Kidney (tissue), 14 donors: ENCODE measurements around the gene CHPF2. TPM values are rescaled to one million over a fixed set of nuclear protein-coding genes. Genes with fewer than 3 reads are reported as not detected.

Source experiments
- DNase-seq, 5 donors: peaks; one replicate each; pipeline ENCODE4 v3.0.0-alpha.2; 2013 to 2020
- FAIRE-seq: peaks from 2 replicates; lab custom pipeline; 2012; peaks lifted over from hg19 to GRCh38; lab: Jason Lieb, UNC
- H3K27ac ChIP-seq, 2 donors: one replicate each; pipeline ENCODE4 v1.7.0; 2013; ENCODE audit warnings: low read depth in 2 of 2, low read length in 2 of 2, inconsistent platforms in 1 of 2
- H3K27me3 ChIP-seq: one replicate; pipeline ENCODE4 v1.7.1; 2013; ENCODE audit warnings: low read length, inconsistent platforms; ENCODE audit not compliant: control insufficient read depth, insufficient read depth
- H3K36me3 ChIP-seq, 3 donors: one replicate each; pipeline versions ENCODE4 v1.7.0 to v1.7.1; 2013; ENCODE audit warnings: low read length in 3 of 3, control low read depth in 1 of 3, inconsistent platforms in 1 of 3; ENCODE audit not compliant: insufficient read depth in 3 of 3, control insufficient read depth in 2 of 3
- H3K4me1 ChIP-seq, 3 donors: one replicate each; pipeline versions ENCODE4 v1.7.0 to v1.7.1; 2013; ENCODE audit warnings: low read length in 3 of 3, inconsistent platforms in 1 of 3, low read depth in 1 of 3; ENCODE audit not compliant: control insufficient read depth in 2 of 3, insufficient read depth in 2 of 3
- H3K4me3 ChIP-seq, 3 donors: one replicate each; pipeline versions ENCODE4 v1.7.0 to v1.8.1; 2013; ENCODE audit warnings: low read length in 3 of 3, control low read depth in 1 of 3, inconsistent platforms in 1 of 3
- H3K9ac ChIP-seq, 3 donors: one replicate each; pipeline versions ENCODE4 v1.7.0 to v1.7.1; 2013; ENCODE audit warnings: low read length in 3 of 3, control low read depth in 1 of 3, inconsistent platforms in 1 of 3
- H3K9me3 ChIP-seq, 3 donors: one replicate each; pipeline versions ENCODE4 v1.7.0 to v1.7.1; 2013; ENCODE audit warnings: low read length in 3 of 3, control low read depth in 1 of 3, inconsistent platforms in 1 of 3; ENCODE audit not compliant: control insufficient read depth in 2 of 3, insufficient read depth in 1 of 3
- CTCF ChIP-seq: IDR thresholded peaks from 3 replicates; pipeline ENCODE4 v1.5.1; 2012; ENCODE audit warnings: mild to moderate bottlenecking, moderate library complexity, borderline replicate concordance; ENCODE audit not compliant: insufficient read depth; ENCODE audit errors: extremely low read depth
- intact Hi-C: fragments of 100-400 bp; cut with DNase I; formaldehyde crosslinking; loops from one replicate; pipeline ENCODE4 v1.11.1; 2022
- polyA plus RNA-seq: library from polyadenylated mRNA; stranded (reverse); fragments of 350-450 nt; fragmentation: Illumina TruSeq; extraction: RNeasy Lipid Tissue Mini Kit (QIAGEN cat#74804); gene quantifications from one replicate; pipeline ENCODE4 v1.2.3, GENCODE V29; 2014; ENCODE audit warnings: low read depth, low replicate concordance; ENCODE audit not compliant: insufficient read depth
- total RNA-seq: library from RNA; stranded (reverse); fragmentation: NEBNext Ultra II Directional; extraction: Animal tissue kit (Norgen Biotek cat#: 25700); gene quantifications from one replicate; pipeline ENCODE4 v1.2.1, GENCODE V29; 2021
- donor health status: control.
- donor health status: control.
- donor health status: control.
- donor health status: control.
- donor health status: control.
- donor health status: DM: yes; HTN: yes; CAD: no.
- donor health status: Normal renal cell carcinoma (clear cell type).

CHPF2 gene
- total and polyA plus RNA-seq, 2 donors from 2014 or later = 15.6 to 45.2 TPM

- intact Hi-C loops = no loop called here
- peaks cover 10 to 58% (median 53%) of the 10 kb centered on the region in 3 donors for H3K36me3 ChIP-seq
- DNase-seq = no peak
Measured at GRCh38 chr7:151218170-151218569, 14.1 kb upstream of the CHPF2 start.

GRCh38 chr7:151223728-151224127 lies 8.6 kb upstream of the CHPF2 start:
- no peak overlapping the region for H3K27ac ChIP-seq
- DNase-seq (no peak), FAIRE-seq (no peak)
- H3K9me3 ChIP-seq = no peaks in the 10 kb centered on the region
- intact Hi-C loops = no loop called here
- no peak overlapping the region for H3K4me3 ChIP-seq
- peaks cover 6 to 41% (median 40%) of the 10 kb centered on the region in 3 donors for H3K36me3 ChIP-seq
- H3K27me3 ChIP-seq = no peaks in the 10 kb centered on the region
- H3K9ac ChIP-seq = no peak overlapping the region
- H3K4me1 ChIP-seq = peaks cover 2 to 13% (median 7%) of the 10 kb centered on the region in 3 donors
- no peak for TF ChIP-seq CTCF

More at GRCh38 chr7:151218170-151218569, 14.1 kb upstream of the CHPF2 start:
- no peak for FAIRE-seq
- Histone ChIP-seq H3K27me3 (no peaks in the 10 kb centered on the region), H3K4me3 (no peak overlapping the region), H3K27ac (no peak overlapping the region), H3K9ac (no peak overlapping the region), H3K4me1 (no peaks in the 10 kb centered on the region), H3K9me3 (no peaks in the 10 kb centered on the region)
- TF ChIP-seq CTCF = no peak

GRCh38 chr7:151225948-151226510 lies 6.3 kb upstream of the CHPF2 start:
- H3K4me3 ChIP-seq = peak overlapping the region; percentile 82 to 93 (median 89)
- peak overlapping the region; percentile 53 to 72 (median 69) for H3K9ac ChIP-seq
- H3K27ac ChIP-seq = no peak overlapping the region
- TF ChIP-seq CTCF = no peak
- DNase-seq = no peak
- H3K27me3 ChIP-seq = no peaks in the 10 kb centered on the region
- no peaks in the 10 kb centered on the region for H3K9me3 ChIP-seq
- H3K4me1 ChIP-seq = peaks cover 2 to 13% (median 7%) of the 10 kb centered on the region in 3 donors
- H3K36me3 ChIP-seq = peaks cover 6 to 26% (median 25%) of the 10 kb centered on the region in 3 donors
- FAIRE-seq = no peak
- intact Hi-C loops = no loop called here
